Stimulated activated CD8-positive, alpha-beta memory T cell treated with anti-CD3 and anti-CD28 coated beads, Interleukin-12 subunit alpha, Interleukin-12 subunit beta, amount 100 ng/mL, for 24 hours (primary cell): Measurements from ENCODE around the gene SAMD11.

Experiments used
- DNase-seq: peaks from one replicate; pipeline ENCODE4 v3.0.0-alpha.2; 2020; ENCODE audit errors: extremely low read depth

The SAMD11 gene

DNA sequence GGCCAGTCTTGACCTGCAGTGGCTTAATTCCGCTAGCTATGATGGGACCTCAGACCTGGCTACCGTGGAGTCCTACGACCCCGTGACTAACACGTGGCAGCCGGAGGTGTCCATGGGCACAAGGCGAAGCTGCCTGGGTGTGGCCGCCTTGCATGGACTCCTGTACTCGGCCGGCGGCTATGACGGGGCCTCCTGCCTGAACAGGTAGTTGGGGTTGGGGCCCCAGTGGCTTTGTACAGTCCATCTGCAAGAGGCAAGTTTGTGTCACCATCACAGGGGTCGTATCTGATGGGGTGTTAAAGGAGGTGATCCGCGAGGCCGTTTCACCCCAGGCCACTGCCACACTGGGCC is 39.6 kb downstream of the SAMD11 start:
- no peak for DNase-seq

DNA sequence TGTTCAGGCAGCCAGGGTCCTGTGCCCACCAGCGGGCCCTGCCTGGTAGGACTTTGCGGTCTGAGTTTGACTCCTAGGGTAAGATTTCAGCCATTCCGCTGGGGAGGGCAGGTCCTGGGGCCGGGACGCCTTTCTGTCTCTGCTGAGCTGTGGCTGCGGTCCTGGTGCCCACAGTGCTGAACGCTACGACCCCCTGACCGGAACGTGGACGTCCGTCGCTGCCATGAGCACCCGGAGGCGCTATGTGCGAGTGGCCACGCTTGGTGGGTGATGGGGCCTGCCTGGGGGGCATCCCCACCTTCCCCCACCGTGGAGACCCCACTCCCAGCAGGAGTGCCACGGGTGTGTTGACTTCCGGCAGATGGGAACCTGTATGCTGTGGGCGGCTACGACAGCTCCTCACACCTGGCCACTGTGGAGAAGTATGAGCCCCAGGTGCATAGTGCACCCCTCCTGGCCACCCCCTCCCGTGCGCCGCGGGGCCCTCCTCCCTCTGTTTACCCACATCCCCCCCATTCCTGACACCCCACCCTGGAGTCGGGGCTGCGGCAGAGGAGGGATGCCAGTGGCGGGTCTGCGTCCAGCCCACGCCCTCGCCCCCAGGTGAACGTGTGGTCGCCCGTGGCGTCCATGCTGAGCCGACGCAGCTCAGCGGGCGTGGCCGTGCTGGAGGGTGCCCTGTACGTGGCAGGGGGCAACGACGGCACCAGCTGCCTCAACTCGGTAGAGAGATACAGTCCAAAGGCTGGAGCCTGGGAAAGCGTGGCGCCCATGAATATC is 40.2 kb downstream of the SAMD11 start:
- DNase-seq = no peak

DNA sequence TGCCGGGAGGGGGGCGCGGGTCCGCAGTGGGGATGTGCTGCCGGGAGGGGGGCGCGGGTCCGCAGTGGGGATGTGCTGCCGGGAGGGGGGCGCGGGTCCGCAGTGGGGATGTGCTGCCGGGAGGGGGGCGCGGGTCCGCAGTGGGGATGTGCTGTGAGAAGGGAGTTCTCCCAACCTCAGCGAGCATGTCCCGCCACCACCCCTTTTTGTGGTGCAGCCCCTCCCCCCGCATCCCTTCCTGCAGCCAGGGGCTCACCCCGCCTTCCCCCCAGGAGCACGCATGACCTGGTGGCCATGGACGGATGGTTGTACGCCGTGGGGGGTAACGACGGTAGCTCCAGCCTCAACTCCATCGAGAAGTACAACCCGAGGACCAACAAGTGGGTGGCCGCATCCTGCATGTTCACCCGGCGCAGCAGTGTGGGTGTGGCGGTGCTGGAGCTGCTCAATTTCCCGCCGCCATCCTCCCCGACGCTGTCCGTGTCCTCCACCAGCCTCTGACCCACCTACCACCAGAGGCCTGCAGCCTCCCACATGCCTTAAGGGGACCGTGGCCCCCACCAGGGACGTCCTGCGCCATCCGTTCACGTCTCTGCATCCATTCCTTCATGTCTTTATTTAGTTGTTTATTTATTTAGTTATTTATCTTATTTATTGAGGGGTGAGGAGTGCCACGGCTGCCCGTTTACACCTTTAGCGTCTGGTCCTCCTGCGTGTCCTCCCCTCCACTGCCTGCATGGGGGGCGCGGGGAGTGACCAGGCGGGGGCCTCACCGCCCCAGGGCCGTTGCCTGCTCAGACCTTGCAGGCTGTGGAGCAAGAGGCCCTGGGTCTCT is 41.2 kb downstream of the SAMD11 start:
- no peak for DNase-seq

DNA sequence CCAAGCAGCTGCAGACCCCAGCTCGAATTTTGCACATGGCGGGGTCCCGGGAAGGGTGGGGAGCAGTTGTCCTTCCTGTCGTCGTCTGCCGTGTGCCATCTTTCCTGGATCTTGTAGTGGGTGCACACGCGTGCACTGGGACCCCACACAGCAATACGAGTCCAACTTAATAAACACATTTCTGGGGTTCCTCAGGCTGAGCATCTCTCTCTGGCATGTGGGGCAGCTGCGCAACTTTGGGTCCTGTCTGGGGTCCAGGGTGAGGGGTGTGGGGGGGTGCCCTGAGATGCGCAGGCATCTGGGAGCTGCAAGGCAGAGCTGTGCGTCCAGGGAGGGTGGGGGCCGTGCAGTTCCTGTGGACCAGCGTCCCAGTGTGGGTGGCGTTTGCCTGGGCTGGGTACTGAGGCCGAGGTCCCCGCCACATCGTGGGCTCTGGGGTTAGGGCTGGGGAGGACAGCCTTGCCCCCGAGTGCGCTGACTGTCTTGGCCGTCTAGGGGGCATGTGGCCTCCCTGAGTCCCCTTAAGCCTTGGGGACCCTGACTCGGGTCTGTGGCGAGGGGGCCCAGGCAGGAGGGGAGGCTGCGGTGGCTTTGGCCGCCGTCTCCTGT is 41.9 kb downstream of the SAMD11 start:
- no peak for DNase-seq

DNA sequence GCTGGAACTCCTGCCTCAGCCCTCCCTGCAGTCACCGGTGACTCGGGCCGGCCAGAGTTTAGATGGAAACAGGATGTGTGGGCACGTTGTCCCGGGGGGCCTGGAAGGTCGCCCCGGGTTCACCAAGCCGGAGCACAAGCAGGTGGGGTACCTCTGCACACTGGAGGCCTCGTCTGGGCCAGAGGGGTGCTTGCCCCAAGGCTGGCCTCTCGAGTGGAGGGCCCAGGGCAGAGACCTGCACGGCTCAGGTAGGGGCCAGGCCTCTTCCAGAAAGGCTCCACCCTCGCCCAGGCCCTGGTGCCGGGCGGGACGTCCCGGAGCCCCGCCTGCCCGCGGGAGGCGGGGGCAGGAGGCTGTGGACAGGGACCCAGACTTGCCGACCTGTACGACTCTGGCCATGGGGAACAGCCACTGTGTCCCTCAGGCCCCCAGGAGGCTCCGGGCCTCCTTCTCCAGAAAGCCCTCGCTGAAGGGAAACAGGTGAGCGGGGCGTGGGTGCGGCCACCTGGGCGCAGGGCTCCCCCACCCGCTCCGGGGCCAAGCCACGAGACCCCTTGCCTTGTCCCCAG is 42.5 kb downstream of the SAMD11 start, which contains the start of gene PLEKHN1:
PLEKHN1 (plus strand) TSS at position 348 of the 569 bp plus-strand sequence; CDS start at position 398, 50 bp downstream.
- no peak for DNase-seq

DNA sequence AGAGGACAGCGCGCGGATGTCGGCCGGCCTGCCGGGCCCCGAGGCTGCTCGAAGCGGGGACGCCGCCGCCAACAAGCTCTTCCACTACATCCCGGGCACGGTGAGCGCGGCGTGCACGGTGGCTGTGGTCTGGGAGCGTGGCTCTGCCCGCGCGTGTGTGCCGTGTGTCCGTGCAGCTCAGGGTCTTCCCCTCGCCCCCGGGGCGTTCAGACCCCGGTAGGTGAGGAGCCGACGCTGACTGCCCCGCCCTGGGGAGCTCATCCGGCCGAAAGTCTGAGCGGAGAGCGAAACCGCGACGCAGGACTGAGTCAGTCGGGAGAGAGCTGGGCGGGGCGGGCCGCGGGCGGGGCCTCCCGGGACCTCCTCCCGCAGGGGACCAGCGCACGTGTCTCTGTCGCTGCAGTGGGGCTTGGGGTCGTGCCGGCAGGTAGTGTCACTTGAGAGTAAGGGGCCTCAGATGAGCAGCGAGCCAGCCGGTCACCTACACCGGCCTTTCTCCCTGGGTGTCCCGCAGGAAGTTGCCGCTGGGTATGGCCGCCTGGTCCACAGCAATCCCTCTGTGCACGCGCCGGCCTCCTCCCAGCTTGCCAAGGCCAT is 43.1 kb downstream of the SAMD11 start:
- DNase-seq = peak; percentile 63

DNA sequence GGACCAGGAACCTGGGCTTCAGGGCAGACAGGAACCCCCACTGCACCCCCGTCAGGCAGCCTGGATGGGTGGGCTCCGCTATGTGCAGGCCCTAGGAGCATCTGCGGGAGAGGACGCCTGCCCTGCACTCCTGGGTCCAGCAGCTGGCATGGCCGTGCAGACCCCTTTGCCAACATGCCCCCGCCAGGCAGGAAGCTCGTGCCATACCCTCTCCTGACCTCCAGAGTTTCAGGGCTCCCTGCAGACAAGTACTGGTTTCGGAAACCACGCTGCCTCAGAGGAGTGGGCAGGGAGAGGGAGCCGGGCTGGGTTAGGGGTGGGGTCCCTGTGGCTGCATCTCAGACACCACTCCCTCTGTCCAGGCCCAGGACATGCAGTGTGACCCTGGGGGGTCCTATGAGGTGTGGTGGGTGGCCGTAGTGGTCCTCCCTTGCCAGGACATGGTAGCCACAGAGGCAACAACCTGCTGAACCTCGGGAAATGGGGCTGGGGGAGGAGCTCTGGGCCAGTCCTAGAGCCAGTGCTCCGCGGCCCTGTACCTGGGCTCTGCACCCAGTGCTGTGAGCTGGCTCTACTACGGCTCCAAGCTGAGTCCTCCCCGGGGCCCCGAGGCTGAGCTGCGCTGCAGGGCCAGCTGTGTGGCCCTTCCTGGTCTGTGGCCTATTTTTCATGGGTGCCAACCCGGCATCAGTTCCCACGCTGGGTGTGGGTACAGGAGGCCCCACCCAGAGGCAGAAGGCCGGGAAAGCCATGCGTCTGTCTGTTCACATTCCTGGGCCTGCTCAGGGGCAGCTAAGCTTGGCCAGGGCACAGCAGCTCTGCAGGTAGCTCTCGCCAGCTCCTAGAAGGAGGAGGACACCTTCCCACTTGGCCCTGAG is 44.0 kb downstream of the SAMD11 start:
- DNase-seq = no peak

DNA sequence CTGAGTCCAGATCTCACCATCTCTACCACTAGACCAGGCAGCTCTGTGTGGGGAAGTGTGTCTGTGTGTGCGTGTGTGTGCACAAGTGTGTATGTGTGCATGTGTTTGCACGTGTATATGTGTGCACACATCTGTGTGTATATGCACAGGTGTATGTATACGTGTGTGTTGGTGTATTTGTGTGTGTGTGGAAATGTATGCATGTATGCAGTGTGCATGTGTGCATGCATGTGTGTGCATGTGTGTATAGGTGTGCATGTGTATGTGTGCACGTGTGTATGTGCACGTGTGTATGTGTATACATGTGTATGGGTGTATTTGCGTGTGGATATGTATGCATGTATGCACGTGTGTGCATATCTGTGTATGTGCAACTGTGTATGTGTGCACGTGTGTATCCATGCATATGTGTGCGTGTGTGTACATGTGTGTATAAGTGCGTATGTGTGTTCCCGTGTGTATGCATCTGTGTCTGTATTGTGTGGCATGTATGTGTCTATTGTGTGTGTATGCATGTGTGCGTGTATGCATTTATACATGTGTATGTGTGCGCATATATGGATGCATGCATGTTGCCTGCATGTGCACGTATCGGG is 45.6 kb downstream of the SAMD11 start:
- DNase-seq = no peak

DNA sequence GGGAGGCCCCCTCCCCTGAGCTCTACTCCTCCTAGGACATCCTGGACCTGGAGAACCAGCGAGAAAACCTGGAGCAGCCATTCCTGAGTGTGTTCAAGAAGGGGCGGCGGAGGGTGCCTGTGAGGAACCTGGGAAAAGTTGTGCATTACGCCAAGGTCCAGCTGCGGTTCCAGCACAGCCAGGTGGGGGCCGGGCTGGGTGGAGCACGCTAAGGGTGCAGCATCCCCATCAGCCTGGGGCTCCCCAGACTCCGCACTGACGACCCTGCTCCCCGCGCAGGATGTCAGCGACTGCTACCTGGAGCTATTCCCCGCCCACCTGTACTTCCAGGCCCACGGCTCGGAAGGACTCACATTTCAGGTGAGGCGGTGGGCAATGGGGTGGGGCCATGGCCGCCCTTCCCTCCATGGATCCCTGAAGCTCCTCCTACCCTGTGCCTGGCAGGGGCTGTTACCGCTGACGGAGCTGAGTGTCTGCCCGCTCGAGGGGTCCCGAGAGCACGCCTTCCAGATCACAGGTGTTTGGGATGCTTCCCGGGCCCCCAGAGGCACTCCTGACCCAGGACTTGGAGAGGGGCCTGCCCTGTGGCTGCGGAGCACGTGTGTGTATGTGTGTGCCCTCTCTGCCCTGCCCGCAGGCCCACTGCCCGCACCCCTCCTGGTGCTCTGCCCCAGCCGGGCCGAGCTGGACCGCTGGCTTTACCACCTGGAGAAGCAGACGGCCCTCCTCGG is 46.7 kb downstream of the SAMD11 start:
- no peak for DNase-seq

DNA sequence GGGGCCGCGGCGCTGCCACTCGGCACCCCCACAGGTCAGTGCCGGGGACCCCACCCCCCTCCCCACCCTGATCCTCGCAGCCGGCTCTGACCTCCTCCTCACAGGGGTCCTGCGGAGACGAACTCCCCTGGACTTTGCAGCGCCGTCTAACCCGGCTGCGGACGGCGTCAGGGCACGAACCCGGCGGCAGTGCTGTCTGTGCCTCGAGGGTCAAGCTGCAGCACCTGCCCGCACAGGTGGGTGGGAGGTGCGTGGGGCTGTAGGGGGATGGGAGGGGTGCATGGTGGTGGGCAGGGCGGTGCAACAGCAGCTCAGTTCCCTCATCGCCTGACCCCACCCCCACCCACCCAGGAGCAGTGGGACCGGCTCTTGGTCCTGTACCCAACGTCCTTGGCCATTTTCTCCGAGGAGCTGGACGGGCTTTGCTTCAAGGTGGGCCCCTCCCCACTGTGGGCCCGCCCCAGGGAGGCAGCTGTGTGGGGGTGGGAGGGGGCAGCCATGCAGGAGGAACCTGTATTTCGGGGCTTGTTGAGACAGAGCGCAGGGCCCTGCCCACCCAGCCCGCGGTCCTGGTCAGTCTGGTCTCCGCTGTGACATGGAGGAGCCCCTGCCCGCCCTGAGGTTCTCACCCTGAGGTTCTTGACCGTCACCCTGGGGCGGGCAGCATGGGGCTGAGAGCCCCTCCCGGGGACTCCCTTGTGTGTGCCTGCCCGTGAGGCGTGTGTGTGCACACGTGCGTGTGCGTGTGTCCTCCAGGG is 47.4 kb downstream of the SAMD11 start:
- DNase-seq = no peak

DNA sequence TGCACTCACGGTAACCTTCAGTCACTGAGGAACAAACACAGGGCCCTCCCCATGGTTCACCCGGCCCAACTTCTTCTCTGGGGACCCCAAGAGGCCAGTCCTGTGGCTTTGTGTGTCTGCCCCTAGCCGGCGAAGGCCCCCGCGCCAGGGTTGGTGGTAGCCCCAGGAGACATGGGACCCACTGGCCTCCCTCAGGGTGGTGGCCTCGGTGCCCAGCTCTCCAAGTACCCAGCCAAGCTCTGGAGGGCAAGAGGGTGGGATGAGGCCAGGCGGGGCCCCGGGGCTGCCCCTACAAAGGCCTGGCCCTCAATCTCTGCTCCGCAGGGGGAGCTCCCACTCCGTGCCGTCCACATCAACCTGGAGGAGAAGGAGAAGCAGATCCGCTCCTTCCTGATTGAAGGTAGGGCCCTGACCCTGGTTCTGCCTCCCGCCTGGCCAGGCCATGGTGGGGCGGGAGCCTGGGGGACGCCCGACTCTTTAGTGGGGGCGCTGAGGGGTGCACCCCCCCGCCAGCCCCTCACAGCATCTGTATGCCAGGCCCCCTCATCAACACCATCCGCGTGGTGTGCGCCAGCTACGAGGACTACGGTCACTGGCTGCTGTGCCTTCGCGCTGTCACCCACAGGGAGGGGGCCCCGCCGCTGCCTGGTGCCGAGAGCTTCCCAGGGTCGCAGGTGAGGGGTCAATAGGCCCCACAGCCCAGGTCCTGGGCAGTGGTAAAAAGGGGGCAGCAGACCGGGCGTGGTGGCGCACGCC is 48.2 kb downstream of the SAMD11 start:
- no peak for DNase-seq

DNA sequence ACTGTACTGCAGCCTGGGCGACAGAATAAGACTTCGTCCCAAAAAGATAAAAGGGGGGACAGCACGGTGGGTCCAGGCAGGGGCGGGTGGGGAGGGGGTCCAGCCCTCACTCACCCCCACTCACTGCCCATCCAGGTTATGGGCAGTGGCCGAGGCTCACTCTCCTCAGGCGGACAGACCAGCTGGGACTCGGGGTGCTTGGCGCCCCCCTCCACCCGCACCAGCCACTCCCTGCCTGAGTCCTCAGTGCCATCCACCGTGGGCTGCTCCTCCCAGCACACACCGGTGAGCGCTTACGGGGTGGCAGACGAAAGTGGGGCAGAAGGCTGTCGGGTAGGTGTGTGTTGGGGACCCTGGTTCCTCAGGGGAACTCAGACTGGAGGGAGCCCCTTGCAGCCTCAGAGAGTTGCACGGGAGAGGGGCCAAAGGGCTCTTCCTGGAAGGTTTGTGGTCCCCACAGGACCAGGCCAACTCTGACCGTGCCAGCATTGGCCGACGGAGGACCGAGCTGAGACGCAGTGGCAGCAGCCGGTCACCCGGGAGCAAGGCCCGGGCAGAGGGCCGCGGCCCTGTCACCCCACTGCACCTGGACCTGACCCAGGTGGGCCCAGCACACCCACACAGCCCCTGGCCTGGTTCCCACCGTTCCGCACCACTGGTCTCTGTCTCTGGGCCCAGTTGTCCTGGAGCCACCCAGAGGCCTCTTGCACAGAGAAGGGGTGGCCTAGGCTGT is 49.2 kb downstream of the SAMD11 start:
- no peak for DNase-seq

DNA sequence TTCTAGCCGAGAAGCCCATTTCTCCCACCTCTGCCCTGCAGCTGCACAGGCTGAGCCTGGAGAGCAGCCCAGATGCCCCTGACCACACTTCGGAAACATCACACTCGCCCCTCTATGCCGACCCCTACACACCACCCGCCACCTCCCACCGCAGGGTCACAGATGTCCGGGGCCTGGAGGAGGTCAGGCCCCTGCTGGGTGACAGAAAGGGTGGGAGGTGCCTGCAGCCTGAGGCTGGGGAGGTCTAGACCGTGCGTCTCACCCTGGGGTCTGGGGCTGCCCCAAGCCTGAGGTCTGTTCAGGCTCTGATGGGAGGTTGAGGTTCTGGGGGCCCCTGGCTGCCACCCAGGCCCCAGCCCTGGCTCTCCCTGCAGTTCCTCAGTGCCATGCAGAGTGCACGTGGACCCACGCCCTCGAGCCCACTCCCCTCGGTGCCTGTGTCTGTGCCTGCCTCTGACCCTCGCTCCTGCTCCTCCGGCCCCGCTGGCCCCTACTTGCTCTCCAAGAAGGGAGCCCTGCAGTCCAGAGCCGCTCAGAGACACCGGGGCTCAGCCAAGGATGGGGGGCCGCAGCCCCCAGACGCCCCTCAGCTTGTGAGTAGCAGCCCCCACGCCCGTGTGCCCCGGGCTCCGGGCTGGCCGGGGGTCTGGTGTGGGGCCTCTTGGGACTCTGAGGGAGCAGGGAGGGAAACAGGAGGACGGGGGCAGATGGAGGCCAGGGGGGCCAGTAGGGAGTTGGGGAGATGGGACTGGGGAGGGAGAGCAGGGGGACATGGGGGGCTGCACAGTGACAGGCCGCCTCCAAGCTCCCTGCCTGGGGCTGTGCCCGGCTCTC is 50.0 kb downstream of the SAMD11 start:
- no peak for DNase-seq

DNA sequence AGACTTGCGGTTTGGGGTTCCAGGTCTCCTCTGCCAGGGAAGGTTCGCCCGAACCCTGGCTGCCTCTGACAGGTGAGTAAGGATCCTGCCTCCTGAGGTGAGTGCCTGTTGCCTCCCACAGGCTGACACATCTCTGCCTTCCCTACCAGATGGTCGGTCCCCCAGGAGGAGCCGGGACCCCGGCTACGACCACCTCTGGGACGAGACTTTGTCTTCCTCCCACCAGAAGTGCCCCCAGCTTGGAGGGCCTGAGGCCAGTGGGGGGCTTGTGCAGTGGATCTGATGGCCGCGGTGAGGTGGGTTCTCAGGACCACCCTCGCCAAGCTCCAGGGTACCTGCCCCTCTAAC is 50.5 kb downstream of the SAMD11 start:
- DNase-seq = no peak

DNA sequence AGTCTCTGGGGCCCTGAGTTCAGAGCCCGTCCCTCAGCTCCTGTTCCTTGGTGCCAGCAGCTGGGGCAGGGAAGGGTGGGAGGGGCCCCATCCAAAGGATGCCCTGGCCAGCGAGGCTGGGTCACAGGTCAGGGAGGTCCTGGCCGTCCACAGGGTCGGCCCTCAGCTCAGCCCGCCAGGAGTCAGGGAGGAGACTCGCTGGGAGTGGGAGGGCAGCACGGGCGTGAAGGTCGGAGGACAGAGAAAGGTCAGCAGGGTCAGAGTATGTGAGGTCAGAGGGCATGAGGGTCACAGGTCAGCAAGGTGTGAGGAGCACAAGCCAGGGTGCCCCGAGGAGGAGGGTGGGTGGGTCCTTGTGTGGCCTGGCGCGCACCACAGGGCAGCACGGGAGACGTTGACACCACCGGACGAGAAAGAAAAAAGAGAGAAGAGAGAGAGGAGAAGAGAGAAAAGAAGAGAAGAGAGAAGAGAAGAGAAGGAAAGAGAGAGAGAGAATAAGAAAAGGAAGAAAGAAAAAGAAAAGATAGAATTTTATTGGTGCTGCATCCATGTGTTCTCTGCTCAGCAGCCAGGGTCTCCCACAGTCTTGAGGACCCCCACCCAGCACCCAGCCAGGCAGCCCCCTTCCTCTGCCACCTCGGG is 51.1 kb downstream of the SAMD11 start:
- DNase-seq = no peak

DNA sequence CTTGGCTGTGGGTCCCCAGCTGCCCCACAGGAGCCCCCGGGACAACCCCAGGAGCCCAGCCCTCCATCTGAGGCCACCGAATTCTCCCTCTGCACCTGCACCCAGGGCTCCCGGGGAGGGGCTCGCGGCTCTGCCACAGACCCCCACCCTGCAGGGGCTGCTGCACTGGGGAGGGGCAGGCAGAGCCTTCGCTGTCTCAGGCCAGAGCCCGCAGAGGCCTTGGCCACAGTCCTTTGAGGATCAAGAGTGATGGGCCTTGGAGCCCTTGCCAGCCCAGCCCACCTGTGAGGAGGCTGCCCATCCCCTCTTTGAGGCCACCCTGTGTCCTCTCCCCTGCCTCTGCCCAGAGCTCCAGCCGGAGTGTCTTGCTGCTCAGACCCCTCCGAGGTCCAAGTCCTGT is 51.6 kb downstream of the SAMD11 start:
- DNase-seq = no peak
